ENCODE results near the gene HTT.

Gene HTT

DNA sequence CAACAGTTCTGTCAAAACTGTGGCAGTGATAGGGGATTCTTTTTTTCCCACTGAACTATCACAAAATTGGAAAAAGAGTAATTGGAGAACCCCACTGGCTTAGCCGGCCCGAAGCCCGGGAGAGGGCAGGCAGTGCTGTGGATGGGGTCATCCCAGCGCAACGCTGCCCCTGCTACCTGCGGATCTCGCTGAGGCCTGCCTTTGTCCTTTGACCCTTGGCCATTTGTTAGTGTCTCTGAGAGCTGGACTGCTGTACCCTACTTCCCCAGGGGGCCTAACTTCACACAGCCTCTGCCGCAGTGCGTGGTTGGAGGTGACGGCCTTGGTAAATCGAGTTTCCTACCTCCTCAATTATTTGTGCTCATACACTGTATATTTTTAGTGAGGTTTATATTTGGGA is 131.5 kb downstream of the HTT start:
- no peak for DNase-seq

DNA sequence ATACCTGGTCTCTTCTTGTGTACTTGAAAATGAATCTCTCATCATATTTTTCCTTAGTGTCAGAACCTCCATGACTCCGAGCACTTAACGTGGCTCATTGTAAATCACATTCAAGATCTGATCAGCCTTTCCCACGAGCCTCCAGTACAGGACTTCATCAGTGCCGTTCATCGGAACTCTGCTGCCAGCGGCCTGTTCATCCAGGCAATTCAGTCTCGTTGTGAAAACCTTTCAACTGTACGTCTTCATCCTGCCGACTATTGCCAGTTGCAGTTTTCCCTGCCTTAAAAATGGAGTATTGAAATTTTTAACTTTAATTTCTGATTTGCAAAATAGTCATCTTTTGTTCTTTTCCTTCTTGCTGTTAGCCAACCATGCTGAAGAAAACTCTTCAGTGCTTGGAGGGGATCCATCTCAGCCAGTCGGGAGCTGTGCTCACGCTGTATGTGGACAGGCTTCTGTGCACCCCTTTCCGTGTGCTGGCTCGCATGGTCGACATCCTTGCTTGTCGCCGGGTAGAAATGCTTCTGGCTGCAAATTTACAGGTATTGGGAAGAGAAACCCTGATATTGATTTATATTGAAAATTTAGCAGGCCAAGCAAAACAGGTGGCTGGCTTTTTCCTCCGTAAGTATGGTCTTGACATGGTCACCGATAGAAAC is 132.1 kb downstream of the HTT start:
- no peak for DNase-seq

DNA sequence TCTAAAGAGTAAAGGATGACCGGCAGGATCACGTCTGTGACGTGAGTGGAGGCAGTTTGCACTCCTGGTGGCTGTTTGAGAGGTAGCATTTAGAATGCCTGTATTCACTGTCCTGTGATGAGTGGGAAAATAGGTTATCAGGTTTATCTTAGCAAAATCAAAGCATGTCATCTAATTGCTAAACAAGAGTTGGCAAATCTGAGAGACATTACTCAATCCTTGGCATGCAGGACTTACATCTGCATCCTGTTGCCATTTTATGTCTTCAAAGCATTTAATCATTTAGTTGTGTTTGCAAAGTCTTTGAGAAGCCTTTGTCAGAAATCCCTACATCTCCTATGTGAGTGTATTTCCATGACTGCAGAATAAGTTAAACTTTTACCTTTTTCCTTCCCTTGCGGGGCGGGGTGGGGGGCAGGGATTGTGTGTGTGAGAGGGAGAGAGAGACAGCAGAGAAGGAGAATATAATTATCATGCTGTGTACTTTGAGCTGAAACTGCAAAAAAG is 133.1 kb downstream of the HTT start:
- no peak for DNase-seq

DNA sequence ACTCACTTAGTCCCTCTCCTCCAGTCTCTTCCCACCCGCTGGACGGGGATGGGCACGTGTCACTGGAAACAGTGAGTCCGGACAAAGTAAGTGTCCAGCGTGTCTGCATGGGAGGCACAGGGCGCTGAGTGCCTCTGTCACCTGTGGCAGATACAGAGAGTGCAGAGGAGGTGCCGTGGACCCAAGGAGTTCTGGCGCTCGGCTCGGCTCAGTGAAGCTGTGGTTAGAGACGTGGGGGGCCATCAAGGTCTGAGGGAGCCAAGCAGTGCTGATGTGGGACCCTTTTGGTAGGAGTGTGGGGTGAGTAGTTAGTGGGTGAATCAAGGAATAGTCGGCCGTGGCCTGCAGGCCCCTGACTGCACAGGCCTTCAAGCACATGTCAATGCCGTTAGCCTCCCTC is 134.3 kb downstream of the HTT start:
- no peak for DNase-seq

DNA sequence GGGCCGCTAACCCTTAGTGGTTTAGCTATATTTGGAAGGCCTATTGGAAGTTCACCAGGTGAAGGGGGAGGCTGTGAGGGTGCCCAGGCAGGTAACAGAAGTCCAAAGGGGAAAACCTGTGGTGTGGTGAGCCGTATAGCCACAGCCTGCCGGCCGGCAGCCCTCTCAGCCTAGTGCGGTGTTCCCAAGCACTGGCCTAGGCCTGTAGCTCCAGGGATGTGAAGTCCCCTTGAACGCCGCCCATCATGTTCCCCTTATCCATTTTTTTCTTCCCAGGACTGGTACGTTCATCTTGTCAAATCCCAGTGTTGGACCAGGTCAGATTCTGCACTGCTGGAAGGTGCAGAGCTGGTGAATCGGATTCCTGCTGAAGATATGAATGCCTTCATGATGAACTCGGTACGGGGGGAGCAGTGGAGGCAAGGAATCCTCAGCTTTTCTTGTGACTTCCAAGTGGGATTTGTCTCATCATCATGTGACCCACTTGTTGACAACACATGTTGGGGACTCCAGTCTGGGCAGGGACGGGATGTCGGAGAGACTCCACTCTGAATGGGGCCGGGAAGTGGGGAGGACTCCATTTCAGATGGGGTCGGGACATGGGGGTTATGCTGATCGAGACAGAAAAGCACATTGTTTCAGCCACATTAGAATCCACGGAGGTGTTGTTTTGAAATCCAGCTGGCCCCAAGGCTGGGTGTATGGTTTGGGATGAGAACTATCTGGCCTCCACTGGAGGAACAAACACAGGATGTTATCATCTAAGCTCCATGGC is 135.3 kb downstream of the HTT start:
- no peak for DNase-seq

DNA sequence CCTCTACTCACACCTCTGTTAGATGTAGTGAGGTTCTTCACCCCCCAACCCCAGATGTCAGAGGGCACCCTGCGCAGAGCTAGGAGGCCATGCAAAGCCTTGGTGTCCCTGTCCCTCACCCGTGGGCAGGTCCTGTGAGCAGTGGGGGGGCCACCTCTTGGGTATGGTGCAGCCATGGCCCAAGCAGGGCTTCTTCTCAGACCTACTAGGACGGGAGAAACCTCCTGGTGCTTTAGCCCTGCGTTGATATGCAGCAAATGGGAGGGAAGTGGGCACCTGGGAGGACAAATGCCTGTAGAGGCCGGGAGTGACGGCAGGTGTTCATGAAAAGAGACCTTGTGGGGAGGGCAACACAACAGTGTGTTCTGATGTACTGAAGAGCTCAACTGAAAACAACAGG is 136.0 kb downstream of the HTT start:
- no peak for DNase-seq

DNA sequence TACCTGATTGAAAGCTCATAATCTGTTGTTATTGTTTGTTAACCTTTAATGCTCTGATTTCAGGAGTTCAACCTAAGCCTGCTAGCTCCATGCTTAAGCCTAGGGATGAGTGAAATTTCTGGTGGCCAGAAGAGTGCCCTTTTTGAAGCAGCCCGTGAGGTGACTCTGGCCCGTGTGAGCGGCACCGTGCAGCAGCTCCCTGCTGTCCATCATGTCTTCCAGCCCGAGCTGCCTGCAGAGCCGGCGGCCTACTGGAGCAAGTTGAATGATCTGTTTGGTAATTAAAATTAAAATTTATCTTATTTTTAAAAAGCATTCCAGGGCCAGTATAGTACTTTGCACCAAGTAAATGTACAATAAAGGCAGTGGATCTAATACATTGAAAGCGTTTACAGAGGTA is 137.4 kb downstream of the HTT start:
- no peak for DNase-seq

DNA sequence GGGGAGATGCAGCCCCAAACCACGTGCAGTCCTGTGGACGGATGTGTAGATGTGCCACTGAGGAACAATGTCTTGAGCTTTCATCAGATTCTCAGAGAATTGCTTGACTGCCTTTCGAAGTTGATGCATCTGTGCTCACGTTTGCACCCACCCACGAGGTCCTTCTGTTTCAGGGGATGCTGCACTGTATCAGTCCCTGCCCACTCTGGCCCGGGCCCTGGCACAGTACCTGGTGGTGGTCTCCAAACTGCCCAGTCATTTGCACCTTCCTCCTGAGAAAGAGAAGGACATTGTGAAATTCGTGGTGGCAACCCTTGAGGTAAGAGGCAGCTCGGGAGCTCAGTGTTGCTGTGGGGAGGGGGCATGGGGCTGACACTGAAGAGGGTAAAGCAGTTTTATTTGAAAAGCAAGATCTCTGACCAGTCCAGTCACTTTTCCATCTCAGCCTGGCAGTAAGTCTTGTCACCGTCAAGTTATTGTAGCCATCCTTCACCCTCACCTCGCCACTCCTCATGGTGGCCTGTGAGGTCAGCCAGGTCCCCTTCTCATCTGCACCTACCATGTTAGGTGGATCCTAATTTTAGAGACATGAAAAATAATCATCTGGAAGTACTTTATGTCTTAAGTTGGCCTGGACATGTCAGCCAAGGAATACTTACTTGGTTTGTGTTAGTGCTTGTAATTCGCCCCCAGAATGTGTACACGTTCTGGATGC is 138.1 kb downstream of the HTT start:
- no peak for DNase-seq

DNA sequence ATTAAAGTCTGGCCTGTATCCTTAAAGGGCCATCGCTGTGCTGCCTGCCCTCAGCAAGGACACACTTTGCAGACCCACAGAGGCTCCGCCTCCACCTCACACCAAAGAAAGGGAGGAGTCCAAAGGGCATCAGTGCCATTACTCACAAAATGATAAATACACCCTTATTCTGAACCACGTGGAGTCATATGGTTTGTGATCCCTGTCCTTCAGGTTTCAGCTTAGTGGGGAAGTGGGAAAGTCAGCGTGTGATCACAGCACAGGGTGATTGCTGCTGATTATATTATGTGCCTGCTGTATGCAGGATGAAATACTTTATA is 138.6 kb downstream of the HTT start:
- DNase-seq: no peak

DNA sequence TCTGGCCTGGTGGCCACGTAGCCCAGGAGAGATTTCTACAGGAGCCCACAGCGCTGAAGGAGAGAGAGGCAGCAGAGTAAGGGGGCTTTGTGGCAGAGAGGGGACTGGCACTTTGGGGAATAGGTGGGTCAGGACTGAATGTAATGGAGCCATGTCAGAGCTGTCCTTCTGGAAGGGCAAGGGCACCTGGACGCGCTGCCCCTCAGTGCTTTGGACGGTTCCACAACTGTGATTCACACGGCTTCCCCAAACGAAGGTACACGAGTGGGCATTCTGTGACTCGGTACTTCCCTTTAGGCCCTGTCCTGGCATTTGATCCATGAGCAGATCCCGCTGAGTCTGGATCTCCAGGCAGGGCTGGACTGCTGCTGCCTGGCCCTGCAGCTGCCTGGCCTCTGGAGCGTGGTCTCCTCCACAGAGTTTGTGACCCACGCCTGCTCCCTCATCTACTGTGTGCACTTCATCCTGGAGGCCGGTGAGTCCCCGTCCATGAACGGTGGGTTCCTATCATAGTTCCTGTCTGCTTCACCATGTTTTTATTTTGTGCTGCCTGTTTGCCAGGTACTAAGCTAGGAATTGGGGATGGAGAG is 139.3 kb downstream of the HTT start:
- no peak for DNase-seq

DNA sequence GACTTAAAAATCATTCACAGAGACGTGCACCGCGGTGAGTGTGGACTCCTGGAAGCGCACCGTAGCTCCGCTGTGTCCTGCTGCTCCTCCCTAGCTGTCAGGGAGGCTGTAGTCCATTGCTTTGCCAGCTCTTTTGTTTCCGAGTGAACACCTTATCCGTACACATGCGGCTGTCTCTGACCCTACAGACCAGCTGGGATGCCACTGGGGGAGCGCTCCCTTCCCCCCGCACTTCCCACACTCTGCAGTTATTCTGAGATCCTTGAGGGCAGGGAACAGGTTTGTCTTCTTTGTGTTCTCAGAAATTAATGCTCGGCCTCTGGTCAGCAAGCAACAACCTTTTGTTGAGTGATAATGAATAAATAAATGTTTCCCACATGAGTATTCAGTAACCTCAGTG is 140.8 kb downstream of the HTT start:
- no peak for DNase-seq

DNA sequence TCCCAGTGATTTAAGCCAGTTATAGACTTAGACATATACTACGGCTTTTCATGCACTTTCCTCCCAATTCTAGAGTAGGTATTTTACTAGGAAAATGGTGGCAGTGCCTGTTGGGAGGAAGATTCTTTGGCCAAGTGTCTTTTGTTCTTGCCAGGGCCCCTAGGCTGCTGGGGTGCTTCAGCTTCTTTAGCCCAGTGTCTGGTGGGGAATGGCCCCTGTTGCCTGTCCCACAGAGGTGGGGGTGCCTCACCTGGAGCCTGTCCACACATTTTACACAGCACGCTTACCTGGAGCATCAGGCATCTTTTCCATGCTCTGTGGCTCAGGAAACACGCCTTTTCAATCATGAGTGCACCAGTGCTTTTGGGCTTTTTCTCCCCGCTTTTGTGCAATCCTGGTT is 141.3 kb downstream of the HTT start:
- no peak for DNase-seq

DNA sequence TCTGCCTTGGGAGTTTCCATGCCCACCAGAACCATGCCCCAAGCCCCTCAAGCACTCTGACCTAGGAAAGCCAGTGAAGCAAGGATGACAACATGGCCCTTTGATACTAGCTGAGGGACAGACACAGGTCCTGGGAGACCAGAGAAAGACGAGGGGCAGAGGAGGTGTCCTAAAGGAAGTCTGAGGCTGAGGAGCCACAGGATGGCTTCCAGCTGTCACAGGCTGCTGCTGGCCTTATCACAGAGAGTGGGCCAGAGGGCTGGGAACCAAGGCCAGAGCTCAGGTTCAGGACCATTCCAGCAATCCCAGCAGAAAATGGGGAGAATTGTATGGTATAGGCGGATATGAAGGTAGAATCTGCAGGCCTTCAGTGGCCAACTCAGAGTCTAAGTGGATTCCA is 142.8 kb downstream of the HTT start:
- no peak for DNase-seq

DNA sequence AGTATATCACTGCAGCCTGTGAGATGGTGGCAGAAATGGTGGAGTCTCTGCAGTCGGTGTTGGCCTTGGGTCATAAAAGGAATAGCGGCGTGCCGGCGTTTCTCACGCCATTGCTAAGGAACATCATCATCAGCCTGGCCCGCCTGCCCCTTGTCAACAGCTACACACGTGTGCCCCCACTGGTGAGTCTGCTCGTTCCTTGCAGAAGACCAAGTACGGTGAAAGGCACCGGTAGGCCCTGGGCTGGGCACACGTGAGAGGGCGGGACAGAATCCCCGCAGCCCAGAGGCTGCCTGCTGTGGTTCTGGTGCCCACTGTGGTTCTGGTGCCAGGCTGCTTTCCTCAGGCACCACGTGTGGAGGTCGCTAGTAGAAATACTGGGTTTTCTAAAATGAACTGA is 143.3 kb downstream of the HTT start:
- no peak for DNase-seq

DNA sequence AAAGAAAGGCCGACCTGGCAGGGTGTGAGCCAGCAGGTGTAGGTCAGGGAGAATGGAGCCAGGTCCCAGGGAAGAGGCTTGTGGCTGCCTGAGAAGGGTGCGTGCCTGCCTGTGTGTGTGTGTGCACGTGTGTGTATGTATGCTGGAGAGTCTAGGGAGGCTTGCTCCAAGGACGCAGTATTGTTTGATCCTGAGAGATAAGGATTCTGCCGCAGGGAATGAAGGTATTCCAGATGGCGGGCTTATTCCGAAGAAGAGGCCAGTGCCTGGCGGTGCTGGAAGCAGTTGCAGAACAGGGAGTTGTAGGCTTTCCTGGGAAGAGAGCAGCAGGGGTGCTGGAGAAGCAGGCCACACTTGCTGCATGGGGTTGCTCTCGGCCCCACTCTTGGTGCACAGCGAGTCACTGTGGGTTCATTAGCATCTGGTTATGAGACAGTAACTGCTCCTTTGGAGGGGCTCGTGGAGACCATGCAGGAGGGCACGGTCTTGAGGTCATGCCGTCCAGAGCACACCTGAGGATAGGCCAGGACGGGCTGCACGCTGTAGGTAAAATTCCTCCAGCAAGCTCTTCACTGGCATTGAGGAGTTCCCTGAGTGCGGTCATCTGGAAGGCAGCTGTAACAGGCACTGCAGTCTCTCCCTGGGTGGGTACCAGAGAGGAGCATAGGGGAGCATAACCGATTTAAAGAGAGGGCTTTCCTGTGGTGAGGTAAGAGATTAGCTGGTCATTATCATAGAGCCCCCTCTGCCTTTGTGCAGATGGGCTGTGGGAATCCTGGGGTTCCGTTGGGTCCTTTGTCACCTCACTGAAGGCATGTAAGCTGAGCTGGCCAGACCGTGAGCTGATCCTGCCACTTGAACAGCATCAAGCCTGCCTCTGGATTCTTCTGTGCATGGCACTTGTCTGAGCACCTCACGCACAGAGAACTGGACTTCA is 144.6 kb downstream of the HTT start:
- DNase-seq: no peak

DNA sequence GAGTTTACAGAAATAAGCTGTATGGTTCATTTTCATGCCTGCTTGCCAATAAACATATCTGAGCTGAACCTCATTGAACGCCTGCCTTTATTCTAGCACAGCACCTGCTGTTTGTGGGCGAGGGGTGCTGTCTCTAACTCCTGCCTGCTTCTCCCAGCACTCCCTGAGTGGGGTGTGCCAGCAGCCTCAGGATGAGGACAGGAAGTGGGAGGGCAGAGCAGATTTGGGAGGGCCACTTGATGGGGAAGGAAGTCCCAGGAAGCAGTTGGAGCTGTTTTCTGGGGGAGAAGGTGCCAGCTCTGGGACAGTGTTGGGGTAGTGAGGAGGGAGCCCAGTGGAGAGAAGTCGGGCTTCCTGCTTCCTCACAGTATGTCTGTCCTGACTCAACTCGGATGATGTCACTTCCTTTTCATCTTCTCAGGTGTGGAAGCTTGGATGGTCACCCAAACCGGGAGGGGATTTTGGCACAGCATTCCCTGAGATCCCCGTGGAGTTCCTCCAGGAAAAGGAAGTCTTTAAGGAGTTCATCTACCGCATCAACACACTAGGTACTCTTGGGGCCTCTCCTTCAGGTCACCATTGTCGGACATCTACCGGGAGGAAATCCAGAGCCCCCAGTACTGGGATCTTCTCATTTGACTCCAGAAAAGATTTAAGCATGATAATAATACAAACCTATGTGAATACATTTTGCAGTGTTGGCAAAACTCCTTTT is 145.4 kb downstream of the HTT start:
- no peak for DNase-seq

DNA sequence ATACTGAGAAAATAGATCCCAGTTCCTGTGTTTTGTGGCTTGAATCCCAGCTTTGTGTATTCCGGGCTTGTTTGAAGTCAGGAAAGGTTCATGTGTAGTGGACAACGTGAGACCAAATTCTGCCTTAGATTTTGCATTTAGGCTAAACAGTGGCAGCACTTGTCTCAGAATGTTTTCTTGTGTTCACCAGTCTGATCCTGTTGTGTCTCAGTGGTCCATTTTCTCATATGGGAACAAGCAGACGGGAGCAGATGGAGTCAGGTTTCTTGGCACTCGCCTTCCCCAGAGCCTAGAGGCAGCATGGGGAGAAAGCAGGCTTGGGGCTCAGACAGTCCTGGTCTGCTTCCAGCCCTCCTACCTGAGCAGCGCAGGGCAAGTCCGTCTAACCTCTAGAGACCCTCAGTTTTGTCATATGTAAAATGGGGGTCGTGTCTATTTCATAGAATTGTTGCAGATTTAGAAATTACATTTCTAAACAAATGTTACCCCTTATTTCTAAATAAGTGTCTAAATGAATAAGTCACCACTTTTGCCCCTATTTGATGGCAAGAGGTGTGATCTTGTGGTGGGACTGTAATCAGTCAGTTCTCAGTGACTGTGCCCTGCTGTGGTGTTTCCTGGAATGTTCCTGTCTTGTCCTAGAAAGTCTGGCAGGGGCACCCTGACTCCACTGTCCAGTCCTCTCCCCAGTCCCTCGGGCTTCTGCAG is 146.1 kb downstream of the HTT start:
- DNase-seq: no peak

DNA sequence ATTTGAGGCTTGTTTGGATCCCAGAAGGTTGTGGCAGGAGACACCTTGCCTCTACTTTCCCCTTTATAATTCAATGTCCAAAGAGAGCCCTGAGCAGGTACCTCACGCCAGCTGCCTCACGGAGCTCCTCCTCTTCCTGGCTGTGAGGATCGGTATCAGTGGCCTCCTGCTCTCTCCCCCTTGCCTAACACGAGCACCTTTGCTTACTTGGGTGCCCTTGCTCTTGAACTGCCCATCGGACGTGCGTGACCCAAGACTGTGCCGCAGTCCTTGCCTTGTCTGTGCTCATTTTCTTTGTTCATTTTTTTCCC is 146.7 kb downstream of the HTT start:
- DNase-seq: no peak

DNA sequence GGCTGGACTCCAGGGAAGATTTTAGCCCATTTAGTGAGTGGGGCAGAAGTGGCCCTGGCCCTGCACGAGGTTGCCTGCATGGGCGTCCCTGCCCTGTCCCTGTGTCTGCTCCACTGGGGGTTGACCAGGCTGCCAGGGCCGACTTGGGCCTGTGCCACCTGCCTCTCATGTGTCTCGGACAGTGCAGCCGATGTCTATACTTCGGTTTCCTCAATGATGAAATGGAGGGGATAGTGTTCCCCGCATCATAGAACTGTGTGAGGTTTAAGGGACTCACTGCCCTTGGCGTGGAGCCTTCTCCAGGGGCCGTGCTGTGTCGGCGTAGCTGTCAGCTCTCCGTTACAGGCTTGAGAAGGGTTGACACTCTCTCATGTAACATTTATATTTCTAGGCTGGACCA is 147.5 kb downstream of the HTT start:
- no peak for DNase-seq

DNA sequence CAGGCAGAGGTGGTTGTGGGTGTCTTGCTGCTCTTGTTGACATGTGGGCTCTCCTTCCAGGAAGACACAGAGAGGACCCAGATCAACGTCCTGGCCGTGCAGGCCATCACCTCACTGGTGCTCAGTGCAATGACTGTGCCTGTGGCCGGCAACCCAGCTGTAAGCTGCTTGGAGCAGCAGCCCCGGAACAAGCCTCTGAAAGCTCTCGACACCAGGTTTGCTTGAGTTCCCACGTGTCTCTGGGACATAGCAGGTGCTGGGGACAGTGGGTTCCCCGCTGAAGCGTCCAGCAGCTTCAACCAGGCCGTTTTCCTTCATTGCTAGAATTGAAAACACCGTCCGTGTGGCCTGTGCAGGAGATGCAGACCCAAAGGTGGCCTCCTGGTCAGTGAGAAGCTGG is 148.9 kb downstream of the HTT start:
- DNase-seq: no peak

DNA sequence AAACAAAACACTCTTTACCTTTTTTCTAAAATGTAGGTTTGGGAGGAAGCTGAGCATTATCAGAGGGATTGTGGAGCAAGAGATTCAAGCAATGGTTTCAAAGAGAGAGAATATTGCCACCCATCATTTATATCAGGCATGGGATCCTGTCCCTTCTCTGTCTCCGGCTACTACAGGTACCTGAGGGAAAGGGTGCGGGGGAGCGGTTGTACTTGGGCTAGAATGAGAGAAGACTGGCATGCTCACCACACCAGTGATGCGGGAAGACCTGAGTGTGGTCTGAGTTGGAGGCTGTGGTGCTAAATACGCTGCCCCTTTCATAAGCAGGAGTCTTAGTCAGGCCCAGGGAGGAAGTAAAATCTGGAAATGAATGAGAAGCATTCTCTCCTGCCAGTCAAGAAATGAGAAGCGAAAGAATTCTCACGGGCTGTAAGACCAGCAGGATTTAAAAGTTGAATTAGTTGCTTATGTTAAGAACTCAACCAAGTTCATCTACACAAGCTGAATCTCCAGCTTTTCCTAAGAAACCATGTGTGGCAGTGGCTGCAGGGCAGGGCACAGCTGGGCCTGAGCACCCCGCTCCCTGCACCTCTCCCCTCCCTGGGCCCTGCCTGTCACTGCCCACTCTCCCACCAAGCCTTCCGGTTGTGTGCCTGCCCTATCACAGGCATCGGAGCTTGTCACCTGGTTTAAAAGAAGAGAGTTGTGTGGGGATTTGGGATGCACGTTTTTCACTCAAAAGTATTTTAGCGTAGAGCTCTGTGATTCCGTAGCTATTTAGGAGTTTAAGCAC is 149.7 kb downstream of the HTT start:
- no peak for DNase-seq
